SU-DHL-6 (cell line): Measurements from ENCODE around the gene SPTLC3.

Experiments
- CTCF ChIP-seq: fragments of 200-600 bp; sonication (generic); IDR thresholded peaks from one replicate; pipeline ENCODE4 v1.5.1; 2017; ENCODE audit warnings: antibody characterized with exemption, mild to moderate bottlenecking, low read length, moderate library complexity; ENCODE audit not compliant: insufficient read depth, poor library complexity, severe bottlenecking
- EZH2phosphoT487 ChIP-seq: fragments of 200-600 bp; sonication (generic), shearing (Covaris generic); conservative IDR thresholded peaks from 2 replicates; pipeline ENCODE4 v1.6.1; 2018; ENCODE audit warnings: mild to moderate bottlenecking, antibody characterized with exemption, low read length, moderate library complexity, mixed read lengths

DNA sequence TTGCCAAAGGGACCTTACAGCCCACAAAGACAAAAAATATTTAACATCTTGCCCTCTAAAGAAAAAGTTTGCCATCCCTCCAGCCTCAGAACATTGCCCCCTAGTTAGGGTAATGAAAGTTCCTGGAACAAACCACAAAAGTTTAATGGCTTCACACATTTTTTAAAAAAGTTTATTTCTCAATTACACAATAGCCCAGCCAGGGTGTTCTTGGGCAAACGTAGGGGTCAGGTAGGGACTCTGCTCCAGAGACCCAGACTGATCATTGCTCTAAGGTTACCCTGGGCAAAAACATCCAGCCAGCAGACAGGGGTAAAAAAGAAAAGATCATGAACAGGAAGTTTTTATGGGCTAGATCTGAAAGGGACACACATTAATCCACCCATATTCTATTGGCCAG is 207.8 kb downstream of the SPTLC3 start:
- no peak for TF ChIP-seq EZH2phosphoT487
- no peak for TF ChIP-seq CTCF
